Tibial artery (tissue), 4 donors: ENCODE data around the gene CCDC178.

Source experiments
- DNase-seq, 2 donors: peaks; one replicate each; pipeline ENCODE4 v3.0.0-alpha.2; 2019
- H3K27ac ChIP-seq, 2 donors: fragments of 200-600 bp; sonication (generic) in 1 of 2; 1 replicate in 1 of 2; 2 replicates in 1 of 2; pipeline ENCODE4 v1.5.1; 2018 to 2019; ENCODE audit warnings: mild to moderate bottlenecking in 1 of 2
- H3K27me3 ChIP-seq, 2 donors: fragments of 200-600 bp; sonication (generic) in 1 of 2; one replicate each; pipeline versions ENCODE4 v1.5.1 to v1.6.0; 2016 to 2019
- H3K36me3 ChIP-seq, 3 donors: fragments of 200-600 bp; sonication (generic) in 2 of 3; one replicate each; pipeline ENCODE4 v1.5.1; 2016 to 2019; ENCODE audit warnings: mild to moderate bottlenecking in 2 of 3
- H3K4me1 ChIP-seq, 4 donors: fragments of 200-600 bp; sonication (generic) in 2 of 4; 1 replicate in 3 of 4; 2 replicates in 1 of 4; pipeline ENCODE4 v1.5.1; 2016 to 2019
- H3K4me3 ChIP-seq, 2 donors: fragments of 200-600 bp; sonication (generic) in 1 of 2; 1 replicate in 1 of 2; 2 replicates in 1 of 2; pipeline ENCODE4 v1.5.1; 2018 to 2019; ENCODE audit warnings: mild to moderate bottlenecking in 2 of 2
- H3K9me3 ChIP-seq, 3 donors: fragments of 200-600 bp; sonication (generic) in 1 of 3; one replicate each; pipeline ENCODE4 v1.5.1; 2016 to 2019
- CTCF ChIP-seq, 2 experiments: fragments of 200-600 bp in 1 of 2; fragments of 450-650 bp in 1 of 2; IDR thresholded peaks; one replicate each; pipeline ENCODE4 v1.5.1; 2017 to 2019; ENCODE audit warnings: antibody characterized with exemption in 2 of 2, mild to moderate bottlenecking in 1 of 2, moderate library complexity in 1 of 2
- intact Hi-C: fragments of 100-400 bp; cut with DNase I; formaldehyde crosslinking; loops from one replicate; pipeline ENCODE4 v1.15.0; 2023; ENCODE audit warnings: low total_unique reads

CCDC178 gene

GRCh38 chr18:33282709-33283333 is 157.7 kb downstream of the CCDC178 start:
- Histone ChIP-seq H3K27me3 (no peaks in the 10 kb centered on the region), H3K4me3 (no peak overlapping the region), H3K27ac (no peak overlapping the region), H3K4me1 (no peaks in the 10 kb centered on the region), H3K9me3 (no peaks in the 10 kb centered on the region), H3K36me3 (no peaks in the 10 kb centered on the region)
- DNase-seq = peak in 1 of 2 donors; percentile 44
- intact Hi-C loops = no loop called here
- TF ChIP-seq CTCF (IDR thresholded peaks at IDR 0.05) = no peak

- peak in 1 of 2 donors; percentile 45 for DNase-seq
- no peak for TF ChIP-seq CTCF (IDR thresholded peaks at IDR 0.05)
- Histone ChIP-seq H3K9me3 (no peaks in the 10 kb centered on the region), H3K4me3 (no peak overlapping the region), H3K4me1 (no peaks in the 10 kb centered on the region), H3K36me3 (no peaks in the 10 kb centered on the region), H3K27ac (no peak overlapping the region), H3K27me3 (no peaks in the 10 kb centered on the region)
- intact Hi-C loops = no loop called here
These were observed 158.4 kb downstream of the CCDC178 start for GRCh38 chr18:33282142-33282541.

- Histone ChIP-seq H3K9me3 (no peaks in the 10 kb centered on the region), H3K36me3 (no peaks in the 10 kb centered on the region), H3K4me3 (no peak overlapping the region), H3K27me3 (no peaks in the 10 kb centered on the region), H3K27ac (no peak overlapping the region), H3K4me1 (no peaks in the 10 kb centered on the region)
- no peak for TF ChIP-seq CTCF (IDR thresholded peaks at IDR 0.05)
- intact Hi-C loops = no loop called here
- DNase-seq = no peak
These were observed 163.1 kb downstream of the CCDC178 start for GRCh38 chr18:33277431-33277830.

GRCh38 chr18:33275843-33276242 is 164.7 kb downstream of the CCDC178 start:
- no peak overlapping the region for H3K27ac ChIP-seq
- intact Hi-C loops = no loop called here
- no peaks in the 10 kb centered on the region for H3K9me3 ChIP-seq
- DNase-seq = no peak
- no peak overlapping the region for H3K4me3 ChIP-seq
- H3K27me3 ChIP-seq = no peaks in the 10 kb centered on the region
- no peaks in the 10 kb centered on the region for H3K4me1 ChIP-seq
- H3K36me3 ChIP-seq = no peaks in the 10 kb centered on the region
- no peak for TF ChIP-seq CTCF (IDR thresholded peaks at IDR 0.05)

- Histone ChIP-seq H3K27me3 (no peaks in the 10 kb centered on the region), H3K4me3 (no peak overlapping the region), H3K27ac (no peak overlapping the region), H3K9me3 (no peaks in the 10 kb centered on the region), H3K4me1 (no peaks in the 10 kb centered on the region), H3K36me3 (no peaks in the 10 kb centered on the region)
- intact Hi-C loops = no loop called here
- no peak for DNase-seq
- no peak for TF ChIP-seq CTCF (IDR thresholded peaks at IDR 0.05)
These were observed 170.2 kb downstream of the CCDC178 start for GRCh38 chr18:33270297-33270696.

- no peak for DNase-seq
- H3K27me3 ChIP-seq = no peaks in the 10 kb centered on the region
- no peaks in the 10 kb centered on the region for H3K36me3 ChIP-seq
- no peaks in the 10 kb centered on the region for H3K9me3 ChIP-seq
- intact Hi-C loops = no loop called here
- no peak overlapping the region for H3K4me3 ChIP-seq
- H3K4me1 ChIP-seq = no peaks in the 10 kb centered on the region
- H3K27ac ChIP-seq = no peak overlapping the region
- no peak for TF ChIP-seq CTCF (IDR thresholded peaks at IDR 0.05)
These were observed 171.3 kb downstream of the CCDC178 start for GRCh38 chr18:33269223-33269622.
